HUDEP-2 (cell line): ENCODE data around the gene KIAA1549.

Experiments
- DNase-seq, 76 experiments: peaks; one replicate each; lab custom pipeline; 2025; ENCODE audit not compliant: unreplicated experiment in 76 of 76; lab: John Stamatoyannopoulos, UW

KIAA1549 gene

DNA sequence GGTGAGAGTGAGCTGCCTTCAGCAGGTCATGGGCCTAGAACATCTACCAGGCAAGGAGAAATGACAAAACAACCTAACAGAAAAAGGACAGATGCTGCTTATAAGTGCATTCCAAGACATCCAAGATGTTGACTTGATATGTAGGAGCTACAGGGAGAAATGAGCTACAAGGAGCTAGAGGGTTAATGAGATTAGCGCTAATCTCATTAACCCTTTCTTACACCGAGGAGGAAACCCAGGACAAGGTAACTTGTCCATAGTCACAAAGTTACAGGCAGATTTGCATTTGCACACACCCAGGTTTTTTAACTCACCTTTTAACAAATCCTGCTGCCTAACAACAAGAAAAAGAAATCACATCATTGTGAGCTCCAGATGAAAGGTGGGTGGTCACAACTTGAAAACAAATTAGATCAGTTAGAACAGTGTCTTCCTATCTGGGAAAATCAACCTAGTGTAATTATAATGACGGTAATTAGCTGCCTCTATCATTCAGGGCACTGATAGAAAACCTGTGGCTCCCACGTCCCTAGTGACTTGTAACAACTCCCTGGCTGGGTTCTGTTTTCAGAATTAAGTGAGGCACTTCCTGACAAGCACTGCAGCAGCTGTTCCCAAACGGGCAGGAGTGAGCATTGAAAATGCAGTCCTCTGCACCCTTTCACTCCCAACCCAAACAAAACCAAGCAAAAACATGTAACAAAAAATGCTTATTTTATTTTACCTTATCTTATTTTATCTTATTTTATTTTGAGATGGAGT, 5.7 kb downstream of the KIAA1549 start:
- no peak for DNase-seq

DNA sequence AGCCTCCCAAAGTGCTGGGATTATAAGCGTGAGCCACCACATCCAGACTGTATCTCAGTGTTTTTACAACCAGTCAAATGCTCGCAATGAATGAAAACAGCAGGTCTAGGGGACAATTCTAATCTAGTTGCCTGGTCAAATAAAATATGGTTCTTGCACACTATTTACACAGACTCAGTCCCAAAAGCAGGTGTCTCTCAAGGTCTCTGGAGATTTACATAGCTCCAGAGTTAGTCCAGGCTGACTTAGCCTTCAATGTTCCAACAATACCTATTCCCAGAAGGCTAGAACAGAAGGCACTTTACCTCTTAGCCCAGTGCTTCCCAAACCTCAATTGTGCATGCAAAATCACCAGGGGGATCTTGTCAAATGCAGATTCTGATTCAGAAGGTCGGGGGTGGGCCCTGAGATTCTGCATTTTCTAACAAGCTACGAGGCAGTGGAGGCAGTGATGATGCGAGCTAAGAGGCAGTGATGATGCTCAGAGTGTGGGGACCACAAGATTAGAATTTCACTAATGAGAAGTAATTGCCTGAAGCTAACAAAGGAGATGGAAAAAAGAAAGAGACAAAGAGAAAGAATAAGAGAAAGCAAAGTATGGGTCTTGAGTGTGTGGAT, 6.4 kb downstream of the KIAA1549 start:
- DNase-seq = no peak

DNA sequence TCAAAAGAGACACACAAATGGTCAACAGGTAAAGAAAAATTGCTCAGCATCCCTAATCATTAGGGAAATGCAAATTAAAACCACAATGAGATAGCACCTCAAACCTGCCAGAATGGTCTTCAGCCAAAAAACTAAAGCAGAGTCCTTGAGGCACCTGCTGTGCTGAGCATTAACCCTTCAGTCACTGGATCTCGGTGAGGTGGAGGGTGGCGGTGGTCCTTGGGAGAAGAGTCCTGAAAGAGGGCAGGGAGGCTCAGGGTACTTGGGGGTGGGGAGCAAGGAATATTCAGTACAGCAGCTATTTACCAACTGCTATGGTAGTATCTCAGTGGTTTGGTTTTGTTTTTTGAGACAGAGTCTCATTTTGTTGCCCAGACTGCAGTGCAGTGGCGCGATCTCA, 7.1 kb downstream of the KIAA1549 start:
- no peak for DNase-seq

DNA sequence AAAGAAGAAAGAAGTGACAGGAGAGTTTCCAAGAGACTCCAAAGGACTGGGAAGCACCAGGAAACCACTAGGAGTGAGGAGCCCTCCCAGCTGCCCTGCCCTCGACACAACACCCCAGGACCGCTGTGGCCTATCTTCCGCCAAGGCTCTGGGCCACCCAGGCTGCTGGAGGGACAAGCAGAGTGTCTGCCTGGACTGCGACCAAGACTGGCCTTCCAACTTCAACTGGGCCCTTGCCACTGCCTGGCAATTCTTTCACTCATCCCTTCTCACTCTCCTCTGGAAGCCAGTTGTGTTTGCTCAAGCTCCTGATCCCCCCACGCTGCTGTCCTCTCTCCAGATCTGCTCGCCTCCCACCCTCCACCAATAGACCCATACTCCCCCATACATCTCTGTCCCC, 10.2 kb downstream of the KIAA1549 start:
- no peak for DNase-seq

DNA sequence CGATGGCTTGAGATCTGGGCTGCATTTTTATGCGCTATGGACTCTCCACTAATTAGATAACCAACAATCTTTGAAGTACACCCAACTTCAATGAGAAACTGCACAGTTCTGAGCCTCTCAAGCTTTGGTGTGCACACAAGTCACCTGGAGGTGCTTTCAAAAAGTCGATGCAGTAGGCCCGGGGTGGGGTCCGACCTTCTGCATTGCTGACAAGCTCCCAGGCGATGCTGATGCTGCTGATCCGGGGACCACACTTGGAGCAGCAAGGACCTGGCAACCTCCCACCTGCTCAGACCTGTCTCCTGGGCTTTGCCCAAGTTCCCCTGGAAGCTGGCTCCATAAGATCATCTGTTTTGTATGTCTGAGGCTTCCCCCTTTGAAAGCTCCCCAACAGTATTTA, 10.7 kb downstream of the KIAA1549 start:
- no peak for DNase-seq

DNA sequence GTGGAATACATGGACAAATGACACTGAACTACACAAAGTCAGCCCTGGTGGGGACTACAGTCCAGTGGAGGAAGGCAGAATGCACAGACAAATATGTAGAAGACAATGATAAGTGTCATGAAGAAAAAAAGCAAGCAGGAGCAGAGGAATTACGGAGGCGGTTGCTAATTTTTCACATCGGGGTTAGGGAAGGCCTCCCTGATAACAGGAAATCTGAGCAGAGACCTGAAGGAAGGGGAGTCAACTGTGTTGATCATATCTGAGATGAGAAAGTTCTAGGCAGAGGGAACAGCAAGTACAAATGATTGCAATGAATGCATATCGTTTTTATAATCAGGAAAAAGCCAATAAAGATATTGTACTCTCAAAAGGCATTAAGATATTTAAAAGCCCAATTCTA, 14.0 kb downstream of the KIAA1549 start:
- no peak for DNase-seq

DNA sequence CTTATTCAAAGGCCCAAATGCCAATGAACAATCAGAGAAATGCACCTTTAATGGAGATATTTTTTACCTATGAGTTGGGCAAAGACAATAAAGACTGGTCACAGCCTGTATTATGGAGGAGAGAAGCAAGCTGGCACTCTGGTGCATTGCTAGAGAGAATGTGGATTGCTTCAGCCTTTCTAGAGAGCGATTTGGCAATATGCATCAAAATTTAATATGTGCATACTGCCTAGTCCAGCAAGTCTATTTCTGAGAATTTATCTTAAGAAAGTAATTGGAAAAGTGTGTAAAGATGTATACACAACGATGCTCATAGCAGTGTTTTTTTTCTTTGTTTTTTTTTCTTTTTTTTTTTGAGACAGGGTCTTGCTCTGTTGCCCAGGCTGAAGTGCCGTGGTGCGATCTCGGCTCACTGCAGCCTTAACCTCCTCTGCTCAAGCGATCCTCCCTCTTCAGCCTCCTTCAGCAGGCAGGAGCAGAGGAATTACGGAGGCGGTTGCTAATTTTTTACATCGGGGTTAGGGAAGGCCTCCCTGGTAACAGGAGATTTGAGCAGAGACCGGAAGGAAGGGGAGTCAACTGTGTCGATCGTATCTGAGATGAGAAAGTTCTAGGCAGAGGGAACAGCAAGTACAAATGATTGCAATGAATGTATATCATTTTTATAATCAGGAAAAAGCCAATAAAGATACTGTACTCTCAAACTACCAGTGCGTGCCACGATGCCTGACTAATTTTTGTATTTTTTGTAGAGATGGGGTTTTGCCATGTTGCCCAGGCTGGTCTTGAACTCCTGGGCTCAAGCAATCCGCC, 16.4 kb downstream of the KIAA1549 start:
- no peak for DNase-seq

DNA sequence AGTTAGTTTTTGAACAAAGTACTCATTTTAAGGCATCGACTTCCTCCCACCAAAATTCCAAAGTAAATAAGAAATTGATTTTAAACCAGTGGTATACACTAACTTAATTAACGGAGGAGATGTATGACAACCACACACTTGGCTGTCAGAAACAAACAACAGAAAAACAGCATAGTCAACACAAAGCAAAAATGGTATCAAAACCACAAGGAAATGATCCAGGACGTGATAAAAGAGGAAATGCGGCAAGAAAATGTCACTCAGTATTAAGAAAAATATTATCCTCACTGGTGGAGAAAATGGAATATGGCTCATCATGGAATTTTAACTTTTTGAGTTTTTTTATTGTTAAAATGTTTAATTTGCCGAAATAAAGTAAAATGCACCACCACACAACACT, 17.5 kb downstream of the KIAA1549 start:
- no peak for DNase-seq

DNA sequence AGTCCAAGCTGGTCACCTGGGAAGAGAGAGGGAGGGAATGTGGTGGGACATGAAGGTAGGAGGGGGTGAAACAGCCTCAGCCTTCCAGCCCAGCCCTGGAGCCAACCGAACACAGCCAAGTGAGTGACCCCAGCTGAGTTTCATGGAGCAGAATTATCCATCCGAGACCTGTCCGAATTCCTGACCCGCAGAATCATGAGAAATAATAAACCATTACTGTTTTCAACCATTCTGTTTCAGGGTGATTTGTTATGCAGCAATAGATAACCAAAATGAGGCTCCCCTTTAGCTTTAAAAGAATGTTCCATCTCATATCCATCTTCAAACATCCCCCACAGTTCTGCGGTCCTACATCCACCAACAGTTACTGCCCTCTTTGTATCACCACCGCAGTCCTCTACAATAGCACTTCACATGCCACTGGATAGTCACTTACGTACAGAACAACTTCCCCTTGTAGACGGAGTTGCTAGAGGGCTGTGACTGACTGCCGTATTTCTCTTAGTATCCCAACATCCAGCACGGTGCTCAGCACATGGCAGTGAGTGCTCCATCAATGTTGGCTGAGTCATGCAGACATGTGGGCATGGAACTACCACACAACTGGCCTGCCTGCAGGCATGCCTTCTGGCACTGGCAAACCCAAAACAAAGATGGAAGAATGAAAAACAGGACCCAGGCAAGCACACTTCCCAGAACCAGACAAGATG, 18.5 kb downstream of the KIAA1549 start:
- no peak for DNase-seq

DNA sequence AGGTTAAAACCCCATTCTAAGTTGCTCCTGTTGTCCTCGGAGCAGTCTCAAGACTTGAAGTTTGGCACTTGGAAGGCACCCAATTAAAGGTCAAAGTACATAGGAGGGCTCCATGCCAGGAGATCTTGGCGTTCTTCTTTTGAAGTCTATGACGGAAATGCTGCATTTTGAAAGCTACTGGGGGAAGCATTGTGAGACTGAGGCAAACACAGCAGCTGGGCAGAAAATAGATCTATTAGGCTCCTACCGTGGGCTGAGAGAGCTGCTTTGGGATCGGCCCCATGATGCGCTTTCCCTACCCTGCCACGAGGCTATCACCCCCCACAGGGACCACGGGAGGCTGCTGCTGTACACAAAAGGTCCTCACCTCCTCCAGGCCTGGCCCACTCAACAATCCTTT, 20.0 kb downstream of the KIAA1549 start:
- DNase-seq = no peak

DNA sequence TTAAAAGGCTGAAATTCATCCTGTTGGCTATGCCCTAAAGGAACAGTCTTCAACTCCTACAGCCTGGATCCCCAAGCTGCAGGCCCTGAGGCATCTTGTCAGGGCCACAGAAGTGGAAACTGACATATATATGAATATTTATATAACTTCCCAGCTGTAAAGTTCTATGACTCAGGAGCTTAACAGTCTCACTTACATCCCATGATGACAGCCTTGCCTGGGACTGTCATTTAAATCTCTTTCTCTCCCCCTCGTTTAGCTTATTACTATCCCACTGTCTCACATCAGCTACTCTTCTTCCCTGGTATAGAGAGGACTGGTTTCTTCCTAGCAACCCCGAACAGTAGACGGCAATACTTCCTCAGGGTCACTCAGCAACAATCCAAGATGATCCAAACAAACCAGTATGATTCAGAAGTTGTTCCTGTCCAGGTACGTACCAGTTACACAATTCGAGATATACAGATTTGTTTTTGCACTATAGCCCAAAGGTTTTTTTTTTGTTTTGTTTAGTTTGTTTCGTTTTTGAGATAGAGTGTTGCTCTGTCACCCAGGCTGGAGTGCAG, 22.7 kb downstream of the KIAA1549 start:
- DNase-seq = no peak

DNA sequence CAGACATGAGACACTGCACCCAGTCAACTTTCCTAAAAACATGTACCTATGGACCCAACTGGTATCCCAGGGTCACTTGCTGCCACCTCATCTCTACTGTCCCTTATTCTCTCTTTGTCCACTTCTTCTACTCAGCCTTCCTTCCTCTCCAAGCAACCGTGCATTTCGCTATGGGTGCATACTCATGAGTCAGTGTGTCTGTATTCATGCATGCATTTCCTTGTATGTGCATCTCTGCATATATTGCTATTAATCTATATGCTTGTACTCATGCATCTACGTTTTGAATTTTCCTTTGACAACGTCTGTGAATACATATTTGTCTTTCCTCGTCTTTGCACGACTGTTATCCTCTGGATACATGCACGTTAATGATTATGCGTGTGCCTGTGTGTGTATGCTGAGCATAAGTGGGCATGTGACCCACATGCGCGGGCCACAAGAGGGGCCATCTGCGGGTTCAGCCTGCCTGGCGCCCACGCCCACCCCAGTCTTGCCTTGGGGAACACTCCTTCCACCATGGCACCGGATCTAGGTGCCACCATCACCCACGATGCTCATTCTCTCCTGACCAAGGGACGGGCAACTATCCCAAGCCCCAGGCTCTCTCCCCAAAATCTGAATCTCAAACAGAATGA, 23.3 kb downstream of the KIAA1549 start:
- DNase-seq = no peak

DNA sequence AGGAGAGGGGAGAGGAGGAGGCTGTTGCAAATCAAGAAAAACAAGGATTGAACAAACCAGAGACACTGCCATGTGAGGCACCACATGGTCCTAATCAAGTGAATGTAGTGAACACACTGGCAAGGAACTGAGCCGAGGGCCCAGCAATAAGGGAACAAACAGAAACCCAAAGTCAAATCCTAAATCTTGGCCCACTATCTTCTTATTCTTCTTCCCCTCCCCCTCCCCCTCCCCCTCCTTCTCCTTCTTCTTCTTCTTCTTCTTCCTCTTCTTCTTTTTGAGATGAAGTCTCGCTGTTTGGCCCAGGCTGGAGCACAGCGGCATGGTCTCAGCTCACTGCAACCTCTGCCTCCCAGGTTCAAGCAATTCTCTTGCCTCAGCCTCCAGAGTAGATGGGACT, 24.0 kb downstream of the KIAA1549 start:
- no peak for DNase-seq

DNA sequence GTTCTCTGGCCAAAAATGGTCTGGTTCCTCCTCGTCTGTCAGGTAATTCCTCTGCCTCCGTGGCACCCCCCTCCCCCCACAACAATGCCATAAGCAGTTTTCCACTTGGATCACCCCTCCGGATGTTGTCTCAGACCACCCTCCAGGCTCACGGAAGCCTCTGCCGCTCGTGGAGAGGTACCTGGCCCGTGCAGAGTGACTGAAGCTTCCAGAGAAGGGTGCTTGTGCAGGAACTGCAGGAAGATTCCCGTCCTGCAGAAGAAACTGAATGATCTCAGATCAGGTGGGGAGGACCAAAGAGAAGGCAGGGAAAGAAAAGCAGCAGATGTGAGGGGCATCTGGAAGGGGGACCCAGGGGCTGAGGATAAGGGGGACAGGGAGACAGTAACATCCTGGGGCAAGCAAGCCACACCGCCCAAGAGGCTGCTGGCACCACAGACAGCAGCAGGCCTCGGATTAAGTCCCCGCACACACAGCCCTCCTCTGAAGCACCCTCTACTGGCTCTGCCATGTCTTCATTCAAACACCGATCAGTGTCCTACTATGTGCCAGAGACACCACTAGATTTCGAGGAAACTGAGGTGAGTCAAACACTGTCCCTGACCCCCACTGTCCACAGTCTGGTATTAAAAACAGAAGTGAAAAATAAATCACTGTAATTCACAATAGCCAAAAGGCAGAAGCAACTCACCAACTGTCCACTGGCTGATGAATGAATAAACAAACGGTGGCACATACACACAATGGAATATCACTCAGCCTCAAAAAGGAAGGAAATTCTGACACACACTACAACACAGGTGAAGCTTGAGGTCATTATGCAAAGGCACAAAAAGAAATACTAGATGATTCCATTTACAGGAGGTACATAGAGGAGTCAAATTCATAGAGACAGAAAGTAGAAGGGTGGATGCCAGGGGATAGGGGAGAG, 26.4 kb downstream of the KIAA1549 start:
- no peak for DNase-seq

DNA sequence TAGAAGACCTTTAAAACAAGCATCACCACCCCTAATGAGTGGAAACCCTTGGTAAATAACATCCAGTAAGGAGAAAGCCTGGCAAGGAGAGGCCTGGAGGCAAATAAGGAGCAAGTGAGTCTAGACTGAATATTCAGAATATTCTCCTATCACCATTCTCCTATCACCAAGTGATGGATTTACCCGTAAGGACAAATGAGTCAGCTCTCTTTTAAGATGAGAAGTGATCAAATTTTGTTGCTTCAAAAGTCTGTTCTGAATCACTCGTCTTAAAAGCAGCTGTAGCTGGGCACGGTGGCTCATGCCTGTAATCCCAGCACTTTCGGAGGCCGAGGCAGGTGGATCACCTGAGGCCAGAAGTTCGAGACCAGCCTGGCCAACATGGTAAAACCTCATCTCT, 28.4 kb downstream of the KIAA1549 start:
- no peak for DNase-seq

DNA sequence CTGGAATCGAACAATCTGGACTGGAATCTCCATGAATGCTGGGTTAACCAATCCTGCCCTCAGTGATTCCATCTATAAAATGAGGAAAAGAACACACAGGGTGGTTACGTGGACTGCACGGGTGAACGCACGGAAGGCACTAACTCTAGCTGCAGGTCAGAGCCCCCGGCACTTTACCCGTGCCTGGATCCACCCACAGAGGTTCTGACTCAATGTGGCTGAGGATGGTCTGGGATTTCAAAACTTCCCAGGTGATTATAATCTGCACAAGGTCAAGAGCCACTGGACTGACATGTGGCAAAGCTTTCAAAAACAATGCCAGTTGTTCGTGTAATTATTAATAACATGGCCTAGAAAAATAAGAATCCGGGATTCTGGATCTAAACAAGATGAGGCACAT, 29.2 kb downstream of the KIAA1549 start:
- DNase-seq = no peak

DNA sequence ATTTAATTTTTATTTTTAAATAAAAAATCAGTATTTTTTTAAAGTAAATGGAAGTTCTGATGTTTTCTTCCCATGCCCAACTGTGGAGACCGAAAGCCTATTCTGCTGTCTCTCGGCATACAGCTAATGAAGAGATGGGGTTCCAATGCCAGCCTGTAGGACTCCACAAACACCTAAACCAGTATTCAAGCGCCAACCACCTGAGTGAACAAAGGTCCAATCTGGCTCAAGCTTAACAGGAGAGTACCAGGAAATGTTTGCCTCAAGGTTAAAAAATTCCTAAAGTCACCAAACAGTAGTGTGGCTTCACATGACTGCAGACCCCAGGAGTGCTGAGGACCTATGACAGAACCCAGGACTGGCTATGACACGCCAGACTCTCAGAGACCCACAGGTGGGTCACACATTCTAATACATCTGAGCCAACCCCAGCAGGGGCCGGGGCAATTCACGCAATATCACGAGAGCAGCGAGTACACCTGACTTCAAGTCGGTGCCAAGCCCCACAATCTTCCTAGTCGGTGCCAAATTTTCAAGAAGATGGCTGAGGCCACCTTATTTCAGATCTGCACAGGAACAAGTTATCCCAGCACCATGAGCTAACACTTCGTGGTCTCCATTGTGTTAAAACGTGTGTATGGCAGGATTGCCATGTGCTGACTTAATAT, 31.6 kb downstream of the KIAA1549 start:
- no peak for DNase-seq

DNA sequence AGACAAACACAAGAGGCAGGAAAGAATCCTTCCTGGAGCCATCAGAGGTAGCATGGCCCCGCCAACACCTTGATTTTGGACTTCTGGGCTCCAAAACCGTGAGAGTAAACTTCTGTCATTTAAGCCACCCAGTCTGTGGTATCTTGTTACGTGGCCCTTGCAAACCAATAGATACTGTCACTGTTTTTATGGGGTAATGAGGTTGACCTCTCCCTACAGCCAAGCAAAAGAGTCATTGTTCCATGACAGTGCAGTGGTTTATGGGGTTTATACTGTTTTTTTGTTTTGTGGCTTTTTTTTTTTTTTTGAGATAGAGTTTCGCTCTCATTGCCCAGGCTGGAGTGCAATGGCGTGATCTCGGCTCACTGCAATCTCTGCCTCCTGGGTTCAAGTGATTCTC, 32.8 kb downstream of the KIAA1549 start:
- DNase-seq = no peak

DNA sequence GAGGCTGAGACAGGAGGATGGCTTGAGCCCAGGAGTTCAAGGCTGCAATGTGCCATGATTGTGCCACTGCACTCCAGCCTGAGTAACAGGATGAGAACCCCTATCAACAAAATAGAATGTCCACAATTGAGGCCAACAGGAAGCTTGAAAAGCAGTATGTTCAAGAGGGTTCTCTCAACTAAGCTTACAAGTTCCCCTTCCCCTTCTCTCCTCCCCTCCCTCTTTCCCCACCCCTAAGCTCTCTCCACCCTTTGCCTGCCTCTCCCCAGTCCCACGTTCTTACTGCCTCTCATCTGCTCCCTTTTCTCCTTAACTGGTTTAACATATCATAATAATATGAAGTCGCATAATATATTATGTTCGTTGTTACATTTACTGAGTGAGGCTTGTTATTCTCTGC, 35.4 kb downstream of the KIAA1549 start:
- no peak for DNase-seq
